HG02970 (cell line): ENCODE data around the gene TASP1.
"Not testable (repeated sequence)": the region's sequence is repeated elsewhere in the genome, so short reads cannot be mapped to it uniquely, and the experiment has no call there.

ENCODE experiments used
- ATAC-seq: cut with Tn5 transposase; IDR thresholded peaks from one replicate; pipeline ENCODE4 v1.9.1; 2021; ENCODE audit warnings: mild to moderate bottlenecking, moderate library complexity, moderate number of reproducible peaks; ENCODE audit not compliant: unreplicated experiment, low FRiP score

The TASP1 gene

GRCh38 chr20:13358936-13359335 lies 279.8 kb downstream of the TASP1 start:
- not testable (repeated sequence) for ATAC-seq

- not testable (repeated sequence) for ATAC-seq
These were observed 280.9 kb downstream of the TASP1 start for GRCh38 chr20:13357782-13358181.

GRCh38 chr20:13356591-13356990 lies 282.1 kb downstream of the TASP1 start:
- no peak for ATAC-seq

- ATAC-seq, result no peak
These were observed 282.7 kb downstream of the TASP1 start for GRCh38 chr20:13355941-13356486.

GRCh38 chr20:13355411-13355810 lies 283.3 kb downstream of the TASP1 start:
- no peak for ATAC-seq

GRCh38 chr20:13353261-13353945 lies 285.3 kb downstream of the TASP1 start:
- ATAC-seq, result no peak

- no peak for ATAC-seq
These were observed 289.5 kb downstream of the TASP1 start for GRCh38 chr20:13349235-13349604.

GRCh38 chr20:13348311-13349234 lies 290.2 kb downstream of the TASP1 start:
- ATAC-seq, result no peak

- ATAC-seq, result no peak
These were observed 294.1 kb downstream of the TASP1 start for GRCh38 chr20:13344671-13345070.

- no peak for ATAC-seq
These were observed 296.1 kb downstream of the TASP1 start for GRCh38 chr20:13342469-13343242.

GRCh38 chr20:13341737-13342393 lies 296.9 kb downstream of the TASP1 start:
- ATAC-seq, result no peak

GRCh38 chr20:13340088-13340487 lies 298.6 kb downstream of the TASP1 start:
- no peak for ATAC-seq
